ENCODE data around the gene CDH22.

CDH22 gene

GRCh38 chr20:46128310-46129151, 179.8 kb downstream of the CDH22 start:
- no peak overlapping the region for H2AFZ ChIP-seq (ENCODE audit: low read depth, low read length)
- no peak overlapping the region for H3K9ac ChIP-seq (ENCODE audit: low read length)
- no peak overlapping the region for H2BK12ac ChIP-seq (ENCODE audit: low read length in 2 of 2)
- H3K4me3 ChIP-seq (ENCODE audit: insufficient read depth in 1 of 2, low read depth in 1 of 2, low read length in 2 of 2): no peak overlapping the region
- DNase-seq: peak; percentile 21
- H4K8ac ChIP-seq (ENCODE audit: low read length): no peak overlapping the region
- H3K4ac ChIP-seq (ENCODE audit: low read depth in 1 of 2, low read length in 2 of 2): no peak overlapping the region
- H2BK120ac ChIP-seq (ENCODE audit: low read depth, low read length): no peak overlapping the region
- H3K9me3 ChIP-seq (ENCODE audit: control insufficient read depth, low read length): no peaks in the 10 kb centered on the region
- H3K27me3 ChIP-seq (ENCODE audit: control insufficient read depth in 1 of 2, insufficient read depth in 1 of 2, low read length in 2 of 2): peaks cover 39 to 44% of the 10 kb centered on the region in 2 experiments
- no peak overlapping the region for H3K27ac ChIP-seq (ENCODE audit: low read length, poor library complexity, severe bottlenecking)
- H3K36me3 ChIP-seq (ENCODE audit: control insufficient read depth in 1 of 2, insufficient read depth in 2 of 2, low read depth in 1 of 2, low read length in 2 of 2): peaks cover 0 to 16% of the 10 kb centered on the region in 2 experiments
- no peak overlapping the region for H4K91ac ChIP-seq (ENCODE audit: low read length)
- H2AK5ac ChIP-seq (ENCODE audit: low read length, severe bottlenecking): no peak overlapping the region
- WGBS: 33% methylated on average over 14 of the region's 16 CpGs
- H3K18ac ChIP-seq (ENCODE audit: low read depth in 1 of 2, low read length in 2 of 2): no peak overlapping the region
- H3K23ac ChIP-seq (ENCODE audit: low read length in 2 of 2): no peak overlapping the region
- no peak overlapping the region for H3K14ac ChIP-seq (ENCODE audit: low read length in 2 of 2)
- H2BK5ac ChIP-seq (ENCODE audit: low read depth, low read length, poor library complexity, severe bottlenecking): no peak overlapping the region
- no peaks in the 10 kb centered on the region for H3K79me1 ChIP-seq (replicated peaks; ENCODE audit: low read length, poor library complexity, severe bottlenecking)
- no peak overlapping the region for H2BK15ac ChIP-seq (ENCODE audit: low read depth, poor library complexity, severe bottlenecking)
- H3K4me1 ChIP-seq (ENCODE audit: control insufficient read depth, insufficient read depth, low read depth, low read length): no peaks in the 10 kb centered on the region
- no peak overlapping the region for H3K4me2 ChIP-seq (ENCODE audit: low read length, poor library complexity, severe bottlenecking)

GRCh38 chr20:46127396-46128010, 180.8 kb downstream of the CDH22 start:
- Histone ChIP-seq H2AFZ (ENCODE audit: low read depth, low read length) (no peak overlapping the region), H3K14ac (ENCODE audit: low read length in 2 of 2) (no peak overlapping the region), H4K8ac (ENCODE audit: low read length) (no peak overlapping the region), H3K4me3 (ENCODE audit: insufficient read depth in 1 of 2, low read depth in 1 of 2, low read length in 2 of 2) (no peak overlapping the region), H3K4ac (ENCODE audit: low read depth in 1 of 2, low read length in 2 of 2) (no peak overlapping the region), H3K27me3 (ENCODE audit: control insufficient read depth in 1 of 2, insufficient read depth in 1 of 2, low read length in 2 of 2) (peaks cover 40 to 41% of the 10 kb centered on the region in 2 experiments), H3K9me3 (ENCODE audit: control insufficient read depth, low read length) (no peaks in the 10 kb centered on the region), H3K9ac (ENCODE audit: low read length) (no peak overlapping the region), H3K18ac (ENCODE audit: low read depth in 1 of 2, low read length in 2 of 2) (no peak overlapping the region), H2AK5ac (ENCODE audit: low read length, severe bottlenecking) (no peak overlapping the region), H2BK5ac (ENCODE audit: low read depth, low read length, poor library complexity, severe bottlenecking) (no peak overlapping the region), H3K27ac (ENCODE audit: low read length, poor library complexity, severe bottlenecking) (no peak overlapping the region), H3K79me1 (replicated peaks; ENCODE audit: low read length, poor library complexity, severe bottlenecking) (no peaks in the 10 kb centered on the region), H3K36me3 (ENCODE audit: control insufficient read depth in 1 of 2, insufficient read depth in 2 of 2, low read depth in 1 of 2, low read length in 2 of 2) (peaks cover 0 to 27% of the 10 kb centered on the region in 2 experiments), H3K4me1 (ENCODE audit: control insufficient read depth, insufficient read depth, low read depth, low read length) (peaks cover under 1% of the 10 kb centered on the region), H2BK120ac (ENCODE audit: low read depth, low read length) (no peak overlapping the region), H2BK12ac (ENCODE audit: low read length in 2 of 2) (no peak overlapping the region), H4K91ac (ENCODE audit: low read length) (no peak overlapping the region), H3K23ac (ENCODE audit: low read length in 2 of 2) (no peak overlapping the region), H2BK15ac (ENCODE audit: low read depth, poor library complexity, severe bottlenecking) (no peak overlapping the region), H3K4me2 (ENCODE audit: low read length, poor library complexity, severe bottlenecking) (no peak overlapping the region)
- no peak for DNase-seq
- 94% methylated on average over 9 of the region's 11 CpGs for WGBS

- Histone ChIP-seq H2BK5ac (ENCODE audit: low read depth, low read length, poor library complexity, severe bottlenecking) (no peak overlapping the region), H3K4me2 (ENCODE audit: low read length, poor library complexity, severe bottlenecking) (no peak overlapping the region)
- 86% methylated on average over 4 of the region's 5 CpGs for WGBS
These were observed 181.8 kb downstream of the CDH22 start for GRCh38 chr20:46126440-46127056.

More at GRCh38 chr20:46126440-46127056, 181.8 kb downstream of the CDH22 start:
- Histone ChIP-seq H3K4ac (ENCODE audit: low read depth in 1 of 2, low read length in 2 of 2) (no peak overlapping the region), H3K9me3 (ENCODE audit: control insufficient read depth, low read length) (no peaks in the 10 kb centered on the region), H2BK120ac (ENCODE audit: low read depth, low read length) (no peak overlapping the region), H4K8ac (ENCODE audit: low read length) (no peak overlapping the region), H3K27ac (ENCODE audit: low read length, poor library complexity, severe bottlenecking) (no peak overlapping the region), H3K27me3 (ENCODE audit: control insufficient read depth in 1 of 2, insufficient read depth in 1 of 2, low read length in 2 of 2) (peaks cover 30 to 34% of the 10 kb centered on the region in 2 experiments), H3K36me3 (ENCODE audit: control insufficient read depth in 1 of 2, insufficient read depth in 2 of 2, low read depth in 1 of 2, low read length in 2 of 2) (peaks cover 0 to 27% of the 10 kb centered on the region in 2 experiments), H3K14ac (ENCODE audit: low read length in 2 of 2) (no peak overlapping the region), H2AFZ (ENCODE audit: low read depth, low read length) (no peak overlapping the region), H2AK5ac (ENCODE audit: low read length, severe bottlenecking) (no peak overlapping the region), H3K23ac (ENCODE audit: low read length in 2 of 2) (no peak overlapping the region), H4K91ac (ENCODE audit: low read length) (no peak overlapping the region), H3K4me1 (ENCODE audit: control insufficient read depth, insufficient read depth, low read depth, low read length) (peaks cover 7% of the 10 kb centered on the region), H2BK15ac (ENCODE audit: low read depth, poor library complexity, severe bottlenecking) (no peak overlapping the region), H3K4me3 (ENCODE audit: insufficient read depth in 1 of 2, low read depth in 1 of 2, low read length in 2 of 2) (no peak overlapping the region), H2BK12ac (ENCODE audit: low read length in 2 of 2) (no peak overlapping the region), H3K18ac (ENCODE audit: low read depth in 1 of 2, low read length in 2 of 2) (no peak overlapping the region), H3K9ac (ENCODE audit: low read length) (no peak overlapping the region), H3K79me1 (replicated peaks; ENCODE audit: low read length, poor library complexity, severe bottlenecking) (no peaks in the 10 kb centered on the region)
- no peak for DNase-seq
